Hepatocyte (in vitro differentiated cells): ENCODE data around the gene TES. TPM values are rescaled to one million over a fixed set of nuclear protein-coding genes. Genes with fewer than 3 reads are reported as not detected.

ENCODE experiments used
- DNase-seq: peaks from one replicate; pipeline ENCODE4 v3.0.0-alpha.2; 2016; ENCODE audit warnings: low spot score
- H2AFZ ChIP-seq: fragments of 200-600 bp; sonication (generic); 2 replicates; pipeline ENCODE4 v1.6.0; 2016; ENCODE audit warnings: antibody characterized with exemption, mild to moderate bottlenecking
- H3K27ac ChIP-seq: fragments of 200-600 bp; sonication (generic); 2 replicates; pipeline ENCODE4 v1.5.1; 2016; ENCODE audit warnings: mild to moderate bottlenecking
- H3K27me3 ChIP-seq: fragments of 200-600 bp; sonication (generic); 2 replicates; pipeline ENCODE4 v1.6.1; 2016
- H3K36me3 ChIP-seq: fragments of 200-600 bp; sonication (generic); replicated peaks from 2 replicates; pipeline ENCODE4 v1.5.1; 2016; ENCODE audit warnings: low read depth; ENCODE audit not compliant: insufficient read depth
- H3K4me1 ChIP-seq: fragments of 200-600 bp; sonication (generic); 2 replicates; pipeline ENCODE4 v1.5.1; 2016; ENCODE audit warnings: mild to moderate bottlenecking, moderate library complexity; ENCODE audit not compliant: insufficient read depth
- H3K4me2 ChIP-seq: fragments of 200-600 bp; sonication (generic); 2 replicates; pipeline ENCODE4 v1.6.0; 2016
- H3K4me3 ChIP-seq: fragments of 200-600 bp; sonication (generic); 2 replicates; pipeline ENCODE4 v1.5.1; 2016; ENCODE audit warnings: mild to moderate bottlenecking
- H3K79me2 ChIP-seq: fragments of 200-600 bp; sonication (generic); 2 replicates; pipeline ENCODE4 v1.6.0; 2017; ENCODE audit warnings: mild to moderate bottlenecking
- H3K9me2 ChIP-seq: fragments of 200-600 bp; sonication (generic); replicated peaks from 2 replicates; pipeline ENCODE4 v1.6.0; 2017; ENCODE audit warnings: mild to moderate bottlenecking; ENCODE audit not compliant: insufficient read depth
- H3K9me3 ChIP-seq: fragments of 200-600 bp; sonication (generic); 2 replicates; pipeline ENCODE4 v1.5.1; 2016; ENCODE audit warnings: low read depth, mild to moderate bottlenecking
- H4K20me1 ChIP-seq: fragments of 200-600 bp; sonication (generic); 2 replicates; pipeline ENCODE4 v1.6.0; 2016; ENCODE audit warnings: mild to moderate bottlenecking; ENCODE audit not compliant: insufficient read depth, poor library complexity, severe bottlenecking
- CTCF ChIP-seq: fragments of 200-600 bp; sonication (generic); IDR thresholded peaks from 2 replicates; pipeline ENCODE4 v1.5.1; 2016; ENCODE audit warnings: antibody characterized with exemption, mild to moderate bottlenecking; ENCODE audit not compliant: poor library complexity
- EZH2 ChIP-seq: fragments of 200-600 bp; sonication (generic); IDR thresholded peaks from 2 replicates; pipeline ENCODE4 v1.6.1; 2016; ENCODE audit warnings: antibody characterized with exemption, mild to moderate bottlenecking, borderline replicate concordance
- EZH2phosphoT487 ChIP-seq: fragments of 200-600 bp; sonication (generic); IDR thresholded peaks from one replicate; pipeline ENCODE4 v1.6.1; 2018; ENCODE audit warnings: antibody characterized with exemption, mild to moderate bottlenecking, low read depth, moderate library complexity; ENCODE audit not compliant: unreplicated experiment, severe bottlenecking
- WGBS: methylation state at CpG from one replicate; pipeline ENCODE4 v1.1.6; 2016; ENCODE audit warnings: low lambda C conversion rate; ENCODE audit errors: missing lambda C conversion rate; 5-methylcytosine and 5-hydroxymethylcytosine counted together
- polyA plus RNA-seq: library from polyadenylated mRNA; unstranded; fragments of >200 nt; fragmentation: Nextera tagmentation; extraction: Ambion mirVana; gene quantifications from 2 replicates; pipeline ENCODE4 v1.2.1, GENCODE V29; 2016
- total RNA-seq: library from RNA; depleted of rRNA; stranded (reverse); fragments of >200 nt; gene quantifications from 2 replicates; pipeline ENCODE4 v1.2.3, GENCODE V29; 2014

Gene TES
- total and polyA plus RNA-seq, 2 experiments from 2014 or later, result 83.2 to 122 TPM

GRCh38 chr7:116211006-116211912 lies 920 bp downstream of the TES start:
- H3K27ac ChIP-seq, result peak overlapping the region; percentile 98
- 5% methylated on average over 27 of the region's 27 CpGs for WGBS
- H3K9me2 ChIP-seq, result no peaks in the 10 kb centered on the region
- TF ChIP-seq EZH2phosphoT487, result no peak
- no peak for TF ChIP-seq EZH2
- TF ChIP-seq CTCF, result no peak
- H4K20me1 ChIP-seq, result peaks cover under 1% of the 10 kb centered on the region
- H3K4me1 ChIP-seq, result peaks cover 17% of the 10 kb centered on the region
- peak overlapping the region; percentile 74 for H2AFZ ChIP-seq
- no peaks in the 10 kb centered on the region for H3K9me3 ChIP-seq
- peaks cover 47% of the 10 kb centered on the region for H3K79me2 ChIP-seq
- H3K4me3 ChIP-seq, result peak overlapping the region; percentile 78
- H3K4me2 ChIP-seq, result peak overlapping the region; percentile 73
- H3K36me3 ChIP-seq, result no peaks in the 10 kb centered on the region
- H3K27me3 ChIP-seq, result no peaks in the 10 kb centered on the region
- DNase-seq, result peak; percentile 92

- Histone ChIP-seq H3K27ac (peak overlapping the region; percentile 98), H3K4me1 (peaks cover 17% of the 10 kb centered on the region), H3K4me3 (peak overlapping the region; percentile 78), H4K20me1 (peaks cover 8% of the 10 kb centered on the region), H3K27me3 (no peaks in the 10 kb centered on the region), H3K4me2 (peak overlapping the region; percentile 73), H3K9me3 (no peaks in the 10 kb centered on the region), H3K36me3 (no peaks in the 10 kb centered on the region), H3K9me2 (no peaks in the 10 kb centered on the region), H2AFZ (no peak overlapping the region), H3K79me2 (peaks cover 55% of the 10 kb centered on the region)
- WGBS, result 39% methylated on average over 7 of the region's 7 CpGs
- DNase-seq, result no peak
- TF ChIP-seq EZH2phosphoT487, result no peak
- TF ChIP-seq EZH2, result no peak
Measured at GRCh38 chr7:116211913-116212596, 1.7 kb downstream of the TES start.

- peaks cover 63% of the 10 kb centered on the region for H3K79me2 ChIP-seq
- H3K4me2 ChIP-seq, result peak overlapping the region; percentile 73
- TF ChIP-seq EZH2phosphoT487 (no peak), EZH2 (no peak), CTCF (no peak)
- 44% methylated on average over 4 of the region's 4 CpGs for WGBS
- H3K4me1 ChIP-seq, result peaks cover 23% of the 10 kb centered on the region
- no peaks in the 10 kb centered on the region for H3K9me3 ChIP-seq
- DNase-seq, result no peak
- no peak overlapping the region for H2AFZ ChIP-seq
- H3K9me2 ChIP-seq, result no peaks in the 10 kb centered on the region
- no peaks in the 10 kb centered on the region for H3K36me3 ChIP-seq
- H3K27me3 ChIP-seq, result no peaks in the 10 kb centered on the region
- H3K4me3 ChIP-seq, result peak overlapping the region; percentile 78
- peak overlapping the region; percentile 98 for H3K27ac ChIP-seq
- H4K20me1 ChIP-seq, result peaks cover 14% of the 10 kb centered on the region
Measured at GRCh38 chr7:116212869-116213268, 2.5 kb downstream of the TES start.
